ENCODE results near the gene ACSF3.
"Not testable (repeated sequence)": the region's sequence is repeated elsewhere in the genome, so short reads cannot be mapped to it uniquely, and the experiment has no call there.

Gene ACSF3

GRCh38 chr16:89070590-89070989, 23.1 kb upstream of the ACSF3 start:
- TF ChIP-seq, protein P1, sequence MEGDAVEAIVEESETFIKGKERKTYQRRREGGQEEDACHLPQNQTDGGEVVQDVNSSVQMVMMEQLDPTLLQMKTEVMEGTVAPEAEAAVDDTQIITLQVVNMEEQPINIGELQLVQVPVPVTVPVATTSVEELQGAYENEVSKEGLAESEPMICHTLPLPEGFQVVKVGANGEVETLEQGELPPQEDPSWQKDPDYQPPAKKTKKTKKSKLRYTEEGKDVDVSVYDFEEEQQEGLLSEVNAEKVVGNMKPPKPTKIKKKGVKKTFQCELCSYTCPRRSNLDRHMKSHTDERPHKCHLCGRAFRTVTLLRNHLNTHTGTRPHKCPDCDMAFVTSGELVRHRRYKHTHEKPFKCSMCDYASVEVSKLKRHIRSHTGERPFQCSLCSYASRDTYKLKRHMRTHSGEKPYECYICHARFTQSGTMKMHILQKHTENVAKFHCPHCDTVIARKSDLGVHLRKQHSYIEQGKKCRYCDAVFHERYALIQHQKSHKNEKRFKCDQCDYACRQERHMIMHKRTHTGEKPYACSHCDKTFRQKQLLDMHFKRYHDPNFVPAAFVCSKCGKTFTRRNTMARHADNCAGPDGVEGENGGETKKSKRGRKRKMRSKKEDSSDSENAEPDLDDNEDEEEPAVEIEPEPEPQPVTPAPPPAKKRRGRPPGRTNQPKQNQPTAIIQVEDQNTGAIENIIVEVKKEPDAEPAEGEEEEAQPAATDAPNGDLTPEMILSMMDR (IDR thresholded peaks at IDR 0.05; ENCODE audit: insufficient read depth, low read length, missing control alignments): no peak
- no peak overlapping the region for H3K4me3 ChIP-seq (ENCODE audit: low read depth, low read length)
- ChIA-PET POLR2A (no interaction called here), CTCF (no interaction called here)
- no peak for DNase-seq (ENCODE audit: low read depth, low spot score)

DNA sequence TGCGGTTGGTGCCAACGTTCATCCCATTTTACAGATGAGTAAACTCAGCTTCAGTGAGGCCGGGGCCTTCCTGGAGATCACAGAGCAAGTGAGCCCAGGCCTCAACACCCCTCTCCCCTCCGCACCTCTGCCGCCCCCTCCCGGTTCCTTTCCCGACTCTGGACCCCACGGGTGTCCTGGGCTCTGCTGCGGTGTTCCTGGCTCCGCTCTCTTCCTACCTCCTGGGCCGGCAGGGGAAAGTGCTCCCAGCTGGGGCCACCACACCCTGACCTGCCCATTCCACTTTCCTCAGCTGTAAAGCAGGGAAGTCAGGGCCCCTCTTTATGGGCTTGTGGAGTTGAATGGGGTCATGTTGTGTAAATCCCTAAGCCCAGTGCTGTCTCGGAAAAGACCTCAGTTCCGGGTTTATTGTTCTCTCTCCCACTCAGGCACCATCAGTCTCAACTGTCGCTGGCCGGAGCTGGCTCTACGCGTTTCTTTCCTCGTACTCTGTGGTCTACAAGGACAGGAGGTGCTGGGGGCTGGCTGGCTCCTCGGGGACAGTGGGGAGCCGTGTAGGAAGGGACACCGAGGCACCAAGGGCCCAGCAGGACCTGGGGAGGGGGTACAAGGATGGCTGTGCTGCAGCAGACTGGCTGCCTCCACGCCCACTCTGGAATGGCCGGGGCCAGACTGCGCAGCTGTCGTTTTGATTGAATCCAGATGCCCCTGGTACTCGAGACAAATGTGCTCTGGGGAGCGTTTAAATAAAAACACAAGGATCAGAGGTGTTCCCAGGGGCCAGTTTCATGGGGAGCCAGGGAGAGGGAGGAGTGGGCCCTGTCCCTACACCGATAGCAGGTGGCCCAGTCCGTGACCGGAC, 21.7 kb upstream of the ACSF3 start:
- ChIA-PET POLR2A (no interaction called here), CTCF (no interaction called here)
- DNase-seq (ENCODE audit: low read depth, low spot score): no peak
- H3K4me3 ChIP-seq (ENCODE audit: low read depth, low read length): no peak overlapping the region
- TF ChIP-seq, protein P1 (IDR thresholded peaks at IDR 0.05; ENCODE audit: insufficient read depth, low read length, missing control alignments): no peak

DNA sequence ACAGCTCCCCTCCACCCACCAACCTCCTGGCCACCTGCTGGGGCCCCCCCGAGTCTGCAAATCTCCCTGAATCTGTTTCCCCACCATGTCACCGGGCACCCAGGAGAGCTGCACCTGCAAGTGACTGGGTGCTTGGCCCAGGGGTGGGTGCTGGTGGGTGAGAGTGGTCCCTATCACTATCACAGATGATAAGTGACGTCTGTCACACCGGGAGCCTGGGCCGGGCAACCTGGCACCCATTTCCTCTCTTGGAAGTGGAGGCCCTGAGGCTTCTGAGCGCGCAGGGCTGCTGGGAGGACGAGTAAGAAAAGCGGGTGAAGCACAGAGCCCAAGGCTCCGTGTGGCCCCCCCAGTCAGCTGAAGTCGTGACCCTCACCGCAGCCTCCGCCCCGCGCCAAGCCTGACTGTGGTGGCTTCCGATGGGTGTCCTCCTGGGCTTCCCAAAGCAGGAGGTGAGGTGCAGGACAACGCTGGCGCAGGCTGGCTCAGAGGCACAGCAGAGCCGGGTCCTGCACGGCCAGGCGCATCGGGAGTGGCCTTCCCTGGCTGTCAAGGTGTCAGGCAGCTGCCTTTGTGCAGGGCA, 21.0 kb upstream of the ACSF3 start:
- DNase-seq (ENCODE audit: low read depth, low spot score): no peak
- TF ChIP-seq, protein P1 (IDR thresholded peaks at IDR 0.05; ENCODE audit: insufficient read depth, low read length, missing control alignments): no peak
- ChIA-PET POLR2A (interaction anchor here (0.7 kb wide), 1 partner anchor 25 kb away, joined by 3 read pairs; no protein-coding TSS in a partner anchor), CTCF (no interaction called here)
- H3K4me3 ChIP-seq (ENCODE audit: low read depth, low read length): no peak overlapping the region

DNA sequence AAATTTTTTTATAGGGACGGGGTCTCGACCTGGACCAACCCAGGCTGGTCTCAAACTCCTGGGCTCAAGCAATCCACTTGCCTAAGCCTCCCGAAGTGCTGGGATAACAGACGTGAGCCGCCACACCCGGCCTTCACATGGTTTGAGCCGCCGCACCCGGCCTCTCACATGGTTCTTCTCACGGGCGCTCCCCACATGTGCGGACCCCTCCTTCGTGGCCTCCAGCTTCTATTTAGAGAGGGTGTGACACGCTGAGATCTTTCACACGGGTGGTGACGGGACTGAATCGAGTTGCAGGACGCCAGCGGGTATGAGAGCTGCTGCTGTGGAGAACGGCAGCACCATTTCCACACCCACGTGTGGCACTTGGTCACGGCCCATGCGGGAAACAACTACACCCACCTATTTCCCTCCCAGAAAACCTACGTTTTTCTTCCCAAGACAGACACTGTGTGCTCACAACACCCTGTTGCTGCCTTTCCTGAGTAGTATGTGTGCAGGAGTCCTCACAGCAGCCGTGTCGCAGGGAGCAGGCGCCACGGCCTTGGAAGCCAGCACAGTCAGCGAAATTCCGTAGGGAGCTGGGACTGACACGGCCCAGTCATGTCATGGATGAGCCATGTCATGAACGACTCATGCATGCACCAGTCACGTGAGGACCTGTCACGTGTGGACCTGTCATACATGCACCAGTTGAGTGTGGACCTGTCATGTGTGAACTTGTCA, 20.1 kb upstream of the ACSF3 start:
- POLR2A ChIA-PET: interaction anchor here (0.7 kb wide), 1 partner anchor 25 kb away, joined by 3 read pairs; no protein-coding TSS in a partner anchor
- no peak overlapping the region for H3K4me3 ChIP-seq (ENCODE audit: low read depth, low read length)
- TF ChIP-seq, protein P1 (IDR thresholded peaks at IDR 0.05; ENCODE audit: insufficient read depth, low read length, missing control alignments): no peak
- CTCF ChIA-PET: no interaction called here
- no peak for DNase-seq (ENCODE audit: low read depth, low spot score)

GRCh38 chr16:89074072-89074674, 19.5 kb upstream of the ACSF3 start:
- POLR2A ChIA-PET; DNase-seq (ENCODE audit: low read depth, low spot score); H3K4me3 ChIP-seq (ENCODE audit: low read depth, low read length); CTCF ChIA-PET: not testable (repeated sequence)

- no peak for DNase-seq (ENCODE audit: low read depth, low spot score)
- POLR2A ChIA-PET: no interaction called here
- TF ChIP-seq, protein P1 (IDR thresholded peaks at IDR 0.05; ENCODE audit: insufficient read depth, low read length, missing control alignments): no peak
- CTCF ChIA-PET: no interaction called here
- H3K4me3 ChIP-seq (ENCODE audit: low read depth, low read length): no peak overlapping the region
Observed at GRCh38 chr16:89074803-89075688, 18.6 kb upstream of the ACSF3 start.

Data from AG04449 (cell line).